Right lobe of liver (tissue), 6 donors: Measurements from ENCODE around the gene FGD2. TPM values are rescaled to one million over a fixed set of nuclear protein-coding genes. Genes with fewer than 3 reads are reported as not detected.
A peak's percentile ranks its signal among the peaks of the same experiment; 100 is the strongest.
"Not testable (repeated sequence)": the region's sequence is repeated elsewhere in the genome, so short reads cannot be mapped to it uniquely, and the experiment has no call there.

ENCODE experiments used
- ATAC-seq, 4 donors: fragments of 200-7000 bp; cut with Tn5 transposase; one replicate each; pipeline ENCODE4 v1.9.1; 2020; ENCODE audit warnings: mild to moderate bottlenecking in 4 of 4, moderate library complexity in 4 of 4
- DNase-seq, 3 donors: peaks; one replicate each; pipeline ENCODE4 v3.0.0-alpha.2; 2020
- H3K27ac ChIP-seq, 3 donors: fragments of 200-600 bp; one replicate each; pipeline ENCODE4 v1.8.0; 2022
- H3K27me3 ChIP-seq, 2 donors: fragments of 200-600 bp; one replicate each; pipeline ENCODE4 v1.8.0; 2022
- H3K36me3 ChIP-seq, 4 donors: fragments of 200-600 bp; sonication (generic) in 1 of 4; one replicate each; pipeline versions ENCODE4 v1.5.1 to v1.8.0; 2017 to 2022; ENCODE audit warnings: control low read depth in 1 of 4
- H3K4me1 ChIP-seq, 4 donors: fragments of 200-600 bp; sonication (generic) in 1 of 4; one replicate each; pipeline versions ENCODE4 v1.5.1 to v1.8.0; 2017 to 2022; ENCODE audit warnings: control low read depth in 1 of 4
- H3K4me3 ChIP-seq, 3 donors: fragments of 200-600 bp; one replicate each; pipeline ENCODE4 v1.8.0; 2022
- H3K9me3 ChIP-seq, 4 donors: fragments of 200-600 bp; sonication (generic) in 1 of 4; one replicate each; pipeline versions ENCODE4 v1.5.1 to v1.8.0; 2017 to 2022; ENCODE audit warnings: control low read depth in 1 of 4
- POLR2A ChIP-seq: fragments of 450-650 bp; IDR thresholded peaks from one replicate; pipeline ENCODE4 v1.6.1; 2017; ENCODE audit warnings: antibody characterized with exemption, mild to moderate bottlenecking
- WGBS: methylation state at CpG from one replicate; pipeline ENCODE4 v1.1.6; 2018; ENCODE audit warnings: low coverage, low lambda C conversion rate; ENCODE audit not compliant: insufficient coverage; ENCODE audit errors: missing lambda C conversion rate; 5-methylcytosine and 5-hydroxymethylcytosine counted together
- intact Hi-C, 2 donors: fragments of 100-400 bp; cut with DNase I; formaldehyde crosslinking; loops; one replicate each; pipeline versions ENCODE4 v1.11.2 to v1.14.1; 2022
- total RNA-seq, 6 experiments: library from RNA; depleted of rRNA in 2 of 6; stranded (reverse); fragments of >200 nt in 2 of 6; fragmentation: NEBNext Ultra II Directional in 3 of 6; extraction: Animal tissue kit (Norgen Biotek cat#: 25700) in 3 of 6; gene quantifications; one replicate each; pipeline versions ENCODE4 v1.1.0 to v1.2.4, GENCODE V29; 2016 to 2023
- TF ChIP-seq, protein P1 (sequence below), 4 donors: fragments of 200-600 bp in 3 of 4; fragments of 450-650 bp in 1 of 4; IDR thresholded peaks; one replicate each; pipeline versions ENCODE4 v1.5.1 to v1.8.0; 2016 to 2022; ENCODE audit warnings: antibody characterized with exemption in 4 of 4, mild to moderate bottlenecking in 2 of 4
- donor health status: DM: no; HTN: yes; CAD: no.
- donor health status: DM: no; HTN: no; CAD: no.
- donor health status: DM: no; HTN: no; CAD: no.
- donor health status: DM: no; HTN: yes; CAD: no.
- donor health status: DM: no; HTN: yes; CAD: no.

Gene FGD2
- total RNA-seq, 6 experiments from 2014 or later: 6.6 to 15.6 (median 9.6) TPM

DNA sequence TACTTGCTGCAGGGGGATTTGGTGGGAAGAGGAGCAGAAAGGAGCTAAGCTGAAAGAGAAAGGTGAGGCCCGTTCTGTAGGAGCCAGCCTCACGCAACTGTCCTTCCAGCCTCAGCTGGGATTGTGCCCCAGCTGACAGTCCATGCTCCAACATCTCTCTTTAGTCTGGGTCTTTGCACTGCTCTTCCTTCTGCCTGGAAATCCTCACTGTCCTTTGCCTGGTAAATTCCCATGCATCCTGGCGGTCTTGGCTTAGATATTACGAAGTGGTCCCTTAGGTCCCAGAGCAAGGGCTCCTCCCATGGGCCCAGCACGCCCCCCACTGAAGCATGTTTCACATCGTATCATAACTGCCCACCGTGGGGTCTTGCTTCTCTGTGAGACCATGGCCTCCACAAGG is 52.2 kb downstream of the FGD2 start:
- Histone ChIP-seq H3K27me3 (no peaks in the 10 kb centered on the region), H3K9me3 (no peaks in the 10 kb centered on the region), H3K4me3 (no peak overlapping the region), H3K4me1 (peaks cover 0 to 34% (median 14%) of the 10 kb centered on the region in 4 donors), H3K27ac (no peak overlapping the region), H3K36me3 (no peaks in the 10 kb centered on the region)
- no peak for TF ChIP-seq POLR2A
- TF ChIP-seq, protein P1, sequence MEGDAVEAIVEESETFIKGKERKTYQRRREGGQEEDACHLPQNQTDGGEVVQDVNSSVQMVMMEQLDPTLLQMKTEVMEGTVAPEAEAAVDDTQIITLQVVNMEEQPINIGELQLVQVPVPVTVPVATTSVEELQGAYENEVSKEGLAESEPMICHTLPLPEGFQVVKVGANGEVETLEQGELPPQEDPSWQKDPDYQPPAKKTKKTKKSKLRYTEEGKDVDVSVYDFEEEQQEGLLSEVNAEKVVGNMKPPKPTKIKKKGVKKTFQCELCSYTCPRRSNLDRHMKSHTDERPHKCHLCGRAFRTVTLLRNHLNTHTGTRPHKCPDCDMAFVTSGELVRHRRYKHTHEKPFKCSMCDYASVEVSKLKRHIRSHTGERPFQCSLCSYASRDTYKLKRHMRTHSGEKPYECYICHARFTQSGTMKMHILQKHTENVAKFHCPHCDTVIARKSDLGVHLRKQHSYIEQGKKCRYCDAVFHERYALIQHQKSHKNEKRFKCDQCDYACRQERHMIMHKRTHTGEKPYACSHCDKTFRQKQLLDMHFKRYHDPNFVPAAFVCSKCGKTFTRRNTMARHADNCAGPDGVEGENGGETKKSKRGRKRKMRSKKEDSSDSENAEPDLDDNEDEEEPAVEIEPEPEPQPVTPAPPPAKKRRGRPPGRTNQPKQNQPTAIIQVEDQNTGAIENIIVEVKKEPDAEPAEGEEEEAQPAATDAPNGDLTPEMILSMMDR (IDR thresholded peaks at IDR 0.05): no peak
- no peak for ATAC-seq
- 95% methylated on average over 2 of the region's 7 CpGs for WGBS
- no peak for DNase-seq
- intact Hi-C loops: loop anchor here in 1 of 2 donors (5.0 kb wide), 1 partner anchor 115 kb away; the partner anchor contains the start of gene PIM1

DNA sequence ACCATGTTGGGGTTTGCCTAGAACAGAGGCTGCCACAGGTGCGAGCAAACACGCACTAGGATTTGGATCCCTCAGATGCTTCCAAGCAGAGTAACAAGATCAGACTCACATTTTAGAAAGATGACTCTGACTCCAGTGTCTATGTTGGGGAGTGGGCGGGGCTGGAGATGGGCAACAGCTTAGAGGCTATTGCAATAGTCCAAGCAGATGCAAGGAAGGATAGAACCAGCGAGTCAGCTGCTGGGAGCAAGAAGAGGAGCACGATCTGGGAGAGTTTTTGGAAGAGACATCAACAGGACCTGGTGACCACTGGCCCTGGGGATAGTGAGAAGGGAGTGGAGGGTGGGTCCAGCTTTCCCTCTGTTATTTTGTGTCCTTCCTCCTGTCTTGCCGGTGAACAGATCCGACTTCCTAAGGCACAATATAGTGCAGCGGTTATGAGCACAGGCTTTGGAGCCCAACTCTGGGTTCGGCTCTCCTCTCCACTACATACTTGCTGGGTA is 52.7 kb downstream of the FGD2 start:
- TF ChIP-seq POLR2A: no peak
- TF ChIP-seq, protein P1 (IDR thresholded peaks at IDR 0.05): no peak

DNA sequence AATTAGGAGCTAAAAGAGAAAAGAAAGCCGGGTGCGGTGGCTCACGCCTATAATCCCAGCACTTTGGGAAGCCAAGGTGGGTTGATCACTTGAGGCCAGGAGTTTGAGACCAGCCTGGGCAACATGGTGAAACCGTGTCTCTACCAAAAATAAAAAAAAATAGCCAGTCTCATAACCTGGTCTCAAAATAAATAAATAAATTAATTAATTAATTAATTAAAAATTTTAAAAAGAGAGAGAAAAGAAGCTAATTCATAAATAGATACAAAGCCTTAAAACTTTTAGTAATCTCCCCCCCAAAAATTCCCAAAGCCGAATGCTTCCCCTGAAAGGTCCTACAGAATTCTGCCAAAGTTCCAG is 53.5 kb downstream of the FGD2 start:
- H3K27ac ChIP-seq: peak overlapping the region in 2 of 3 donors; percentile 59 to 87
- intact Hi-C loops: loop anchor here in 1 of 2 donors (5.0 kb wide), 1 partner anchor 113 kb away; the partner anchor contains the start of gene PIM1
- H3K4me1 ChIP-seq: peaks cover 0 to 34% (median 14%) of the 10 kb centered on the region in 4 donors
- H3K36me3 ChIP-seq, H3K4me3 ChIP-seq, DNase-seq, H3K9me3 ChIP-seq, ATAC-seq, H3K27me3 ChIP-seq: not testable (repeated sequence)
- 95% methylated on average over 4 of the region's 5 CpGs for WGBS

More for the DNA sequence above, 52.7 kb downstream of the FGD2 start:
- DNase-seq (no peak), ATAC-seq (no peak)
- WGBS: 91% methylated on average over 6 of the region's 9 CpGs
- intact Hi-C loops: loop anchor here in 1 of 2 donors (5.0 kb wide), 1 partner anchor 114 kb away; the partner anchor contains the start of gene PIM1
- H3K36me3 ChIP-seq: no peaks in the 10 kb centered on the region
- no peak overlapping the region for H3K4me3 ChIP-seq
- H3K27me3 ChIP-seq: no peaks in the 10 kb centered on the region
- no peaks in the 10 kb centered on the region for H3K9me3 ChIP-seq
- H3K4me1 ChIP-seq: peaks cover 0 to 34% (median 14%) of the 10 kb centered on the region in 4 donors
- H3K27ac ChIP-seq: peak overlapping the region in 1 of 3 donors; percentile 87

- peak overlapping the region; percentile 59 to 87 (median 66) for H3K27ac ChIP-seq
- peak; percentile 74 to 84 (median 80) for ATAC-seq
- intact Hi-C loops: loop anchor here in 1 of 2 donors (5.0 kb wide), 1 partner anchor 113 kb away; the partner anchor contains the start of gene PIM1
Observed at GRCh38 chr6:37059344-37060194, 54.1 kb downstream of the FGD2 start.

More at GRCh38 chr6:37059344-37060194, 54.1 kb downstream of the FGD2 start:
- Histone ChIP-seq H3K36me3 (no peaks in the 10 kb centered on the region), H3K4me1 (peaks cover 0 to 34% (median 14%) of the 10 kb centered on the region in 4 donors), H3K27me3 (no peaks in the 10 kb centered on the region), H3K4me3 (no peak overlapping the region), H3K9me3 (no peaks in the 10 kb centered on the region)
- DNase-seq: peak; percentile 70 to 71 (median 70)
- TF ChIP-seq, protein P1 (IDR thresholded peaks at IDR 0.05): peak; percentile 38 to 55 (median 46)
- peak; percentile 34 for TF ChIP-seq POLR2A
- WGBS: 55% methylated on average over 13 of the region's 19 CpGs
